Measurements from ENCODE around the gene URM1. TPM values are rescaled to one million over a fixed set of nuclear protein-coding genes. Genes with fewer than 3 reads are reported as not detected.
"Not testable (repeated sequence)": the region's sequence is repeated elsewhere in the genome, so short reads cannot be mapped to it uniquely, and the experiment has no call there.

URM1 gene
- polyA plus RNA-seq (ENCODE audit: insufficient read length in 10 of 10) = 10 to 100 TPM; 47.6 to 72.9 (median 63.7) TPM
- long read RNA-seq, donor 1, transcript URM1-203 (5 exons, 2,650 nt) = major isoform, 16 of 18 reads
- long read RNA-seq, donor 1, partial matches to known transcripts = 0 of 18 reads
- long read RNA-seq, donor 1, other reads (novel, unspliced or antisense) = 0 of 18 reads
- long read RNA-seq, donor 2, transcript URM1-205 (5 exons, 723 nt) = minor isoform, 6 of 60 reads
- long read RNA-seq, donor 2, transcript URM1-203 (5 exons, 2,650 nt) = major isoform, 23 of 60 reads
- long read RNA-seq, donor 2, partial matches to known transcripts = 31 of 60 reads
- long read RNA-seq, donor 2, other reads (novel, unspliced or antisense) = 0 of 60 reads
- long read RNA-seq, donor 3 = 0 reads
- long read RNA-seq, donor 4, transcript URM1-203 (5 exons, 2,650 nt) = major isoform, 11 of 57 reads
- long read RNA-seq, donor 4, partial matches to known transcripts = 42 of 57 reads
- long read RNA-seq, donor 4, other reads (novel, unspliced or antisense) = 0 of 57 reads
- long read RNA-seq, donor 5, transcript URM1-203 (5 exons, 2,650 nt) = major isoform, 33 of 36 reads
- long read RNA-seq, donor 5, partial matches to known transcripts = 0 of 36 reads
- long read RNA-seq, donor 5, other reads (novel, unspliced or antisense) = 0 of 36 reads
- long read RNA-seq, donor 6, transcript URM1-205 (5 exons, 723 nt) = minor isoform, 5 of 28 reads
- long read RNA-seq, donor 6, transcript URM1-203 (5 exons, 2,650 nt) = major isoform, 22 of 28 reads
- long read RNA-seq, donor 6, partial matches to known transcripts = 0 of 28 reads
- long read RNA-seq, donor 6, other reads (novel, unspliced or antisense) = 0 of 28 reads
- long read RNA-seq, donor 7, transcript URM1-203 (5 exons, 2,650 nt) = major isoform, 14 of 58 reads
- long read RNA-seq, donor 7, partial matches to known transcripts = 42 of 58 reads
- long read RNA-seq, donor 7, other reads (novel, unspliced or antisense) = 0 of 58 reads
- long read RNA-seq, donor 8, transcript URM1-203 (5 exons, 2,650 nt) = major isoform, 19 of 22 reads
- long read RNA-seq, donor 8, partial matches to known transcripts = 0 of 22 reads
- long read RNA-seq, donor 8, other reads (novel, unspliced or antisense) = 0 of 22 reads
- long read RNA-seq, donor 9, partial matches to known transcripts = 0 of 2 reads
- long read RNA-seq, donor 9, other reads (novel, unspliced or antisense) = 0 of 2 reads

DNA sequence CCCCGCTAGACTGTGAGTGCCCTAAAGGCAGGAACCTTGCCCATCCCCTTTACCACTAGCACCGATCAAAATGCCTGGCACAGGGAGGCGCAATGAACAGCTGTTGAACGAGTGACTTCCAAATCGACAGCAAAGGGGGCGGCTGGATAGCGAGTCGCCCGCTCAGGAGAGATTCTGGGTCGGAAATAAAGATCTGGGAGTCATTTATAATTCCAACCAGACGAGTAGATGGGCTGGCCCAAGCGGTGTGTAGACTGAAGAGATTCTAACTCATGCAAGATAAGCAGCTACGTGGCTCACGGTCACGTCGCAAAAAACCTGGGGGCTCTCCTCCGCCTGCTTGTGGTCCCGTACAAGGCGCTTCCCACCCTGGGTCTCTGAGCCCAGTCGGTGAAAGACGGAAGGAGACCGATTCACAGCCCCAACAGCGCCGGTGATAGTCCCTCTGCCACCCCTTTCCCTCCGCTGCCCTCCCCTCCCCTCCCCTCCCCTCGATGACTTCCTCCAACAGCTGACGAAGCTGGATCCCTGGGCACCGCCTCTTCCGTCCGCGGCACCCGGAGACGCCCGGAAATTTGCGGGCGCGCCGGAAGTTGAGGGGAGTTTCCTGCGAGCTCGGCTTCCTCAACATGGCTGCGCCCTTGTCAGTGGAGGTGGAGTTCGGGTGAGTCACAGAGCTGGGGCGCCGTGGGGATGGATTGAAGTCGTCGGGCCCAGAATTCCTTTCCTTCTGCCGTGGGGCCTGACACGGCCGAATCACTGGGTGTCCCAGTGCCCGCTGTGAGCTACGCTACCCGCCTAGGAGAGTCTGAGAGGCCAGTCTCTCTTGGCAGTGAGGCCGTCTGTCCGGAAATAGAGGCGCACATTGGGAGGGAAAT, at the start of gene URM1:
Gene URM1 (plus strand): TSS at position 623 of the 878 bp plus-strand sequence. CDS start 7 bp downstream, at position 630.
- DNase-seq = peak; percentile 98 to 99 (median 99)

DNA sequence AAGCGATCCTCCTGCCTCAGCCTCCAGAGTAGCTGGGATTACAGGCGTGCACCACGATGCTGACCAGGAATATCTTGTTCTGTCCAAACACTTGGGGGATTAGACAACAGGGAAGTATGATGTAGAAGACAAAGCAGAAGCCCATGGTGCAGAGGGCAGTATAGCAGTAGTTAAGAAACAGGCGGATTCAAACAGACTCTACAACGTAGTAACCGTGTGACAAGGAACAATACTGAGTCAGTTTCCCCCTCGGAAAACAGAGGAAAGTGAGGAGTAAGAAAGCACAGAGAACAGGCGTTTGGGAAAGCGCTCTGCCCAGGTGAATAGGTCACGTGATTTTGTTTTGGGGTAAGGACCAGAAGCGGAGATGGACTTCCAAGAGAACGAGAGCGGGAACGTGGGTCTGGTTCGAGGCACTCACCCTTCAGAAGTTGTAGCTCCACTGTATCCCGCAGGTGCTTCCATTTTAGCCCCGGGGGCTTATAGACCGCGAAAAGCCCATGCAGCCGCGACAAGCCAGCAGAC, 49.2 kb upstream of the URM1 start:
- no peak for DNase-seq

GRCh38 chr9:128322404-128323211, 48.6 kb upstream of the URM1 start, which contains the start of the genes COQ4 and TRUB2:
TSS of gene COQ4 (plus strand) at chr9:128322839. CDS start at chr9:128322859, 20 bp downstream.
TSS of gene TRUB2 (minus strand) at chr9:128322447. CDS start at chr9:128322408, 39 bp downstream.
- DNase-seq = peak; percentile 96 to 99 (median 96)

GRCh38 chr9:128323212-128323730, 47.9 kb upstream of the URM1 start:
- no peak for DNase-seq

DNA sequence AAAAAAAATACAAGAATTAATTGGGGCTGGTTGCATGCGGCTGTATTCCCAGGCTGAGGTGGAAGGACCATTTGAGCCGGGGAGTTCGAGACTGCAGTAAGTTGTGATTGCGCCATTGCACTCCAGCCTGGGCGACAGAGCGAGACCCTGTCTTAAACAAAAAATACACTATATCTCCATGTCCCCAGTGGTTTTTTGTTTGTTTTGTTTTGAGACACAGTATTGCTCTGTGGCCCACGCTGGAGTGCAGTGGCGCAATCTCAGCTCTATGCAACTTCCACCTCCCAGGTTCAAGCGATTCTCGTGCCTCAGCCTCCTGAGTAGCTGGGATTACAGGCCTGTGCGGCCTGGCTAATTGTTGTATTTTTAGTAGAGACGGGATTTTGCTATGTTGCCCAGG, 47.4 kb upstream of the URM1 start:
- DNase-seq = no peak

DNA sequence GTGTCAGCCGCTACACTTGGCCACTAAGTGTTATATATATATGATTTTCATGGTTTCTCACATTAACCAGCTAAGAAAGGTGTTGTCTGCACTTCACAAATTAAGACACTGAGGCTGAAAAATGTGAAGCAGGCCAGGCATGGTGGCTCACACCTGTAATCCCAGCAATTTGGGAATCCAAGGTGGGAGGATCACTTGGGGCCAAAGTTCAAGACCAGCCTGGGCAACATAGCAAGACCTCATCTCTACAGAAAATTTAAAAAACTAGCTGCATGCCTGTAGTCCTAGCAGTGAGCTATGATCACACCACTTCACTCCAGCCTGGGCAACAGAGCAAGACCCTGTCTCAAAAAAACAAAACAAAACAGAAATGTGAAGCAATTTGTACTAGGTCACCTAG, 46.8 kb upstream of the URM1 start:
- no peak for DNase-seq

DNA sequence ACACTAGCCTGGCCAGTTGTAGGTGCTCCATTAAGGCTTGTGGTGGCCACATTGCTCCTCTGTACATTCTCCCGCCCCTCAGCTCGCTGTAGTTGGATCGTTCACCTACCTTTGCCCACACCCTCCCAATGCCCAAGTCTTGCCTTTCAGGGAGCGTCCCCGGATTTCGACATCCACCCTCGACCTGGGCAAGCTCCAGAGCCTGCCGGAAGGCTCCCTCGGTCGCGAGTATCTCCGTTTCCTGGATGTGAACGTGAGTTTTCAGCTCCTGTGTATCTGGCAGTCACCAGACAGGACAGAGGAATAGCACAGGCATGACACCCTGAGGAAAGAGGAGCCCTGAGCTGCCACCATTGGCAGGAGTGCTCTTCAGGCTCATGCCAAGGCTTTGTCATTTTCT, 45.5 kb upstream of the URM1 start:
- no peak for DNase-seq

DNA sequence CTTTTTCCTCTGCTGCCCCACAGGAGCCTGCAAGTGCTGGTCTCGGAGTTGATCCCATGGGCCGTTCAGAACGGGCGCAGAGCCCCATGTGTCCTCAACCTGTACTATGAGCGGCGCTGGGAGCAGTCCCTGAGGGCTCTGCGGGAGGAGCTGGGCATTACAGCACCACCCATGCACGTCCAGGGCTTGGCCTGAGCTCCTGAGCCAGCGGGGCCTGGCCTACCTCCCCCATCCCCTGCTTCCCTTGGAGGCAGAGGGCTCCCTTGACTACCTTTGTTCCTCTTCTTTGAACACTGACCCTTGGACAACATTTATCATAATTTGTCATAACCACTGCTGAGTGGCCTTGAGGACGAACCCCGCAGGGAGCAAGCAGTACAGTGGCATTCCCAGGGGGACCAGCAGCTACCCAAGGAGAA, 37.7 kb upstream of the URM1 start:
- DNase-seq = no peak

GRCh38 chr9:128335161-128335560, 36.0 kb upstream of the URM1 start:
- DNase-seq = peak in 2 of 3 donors; percentile 15 to 33

DNA sequence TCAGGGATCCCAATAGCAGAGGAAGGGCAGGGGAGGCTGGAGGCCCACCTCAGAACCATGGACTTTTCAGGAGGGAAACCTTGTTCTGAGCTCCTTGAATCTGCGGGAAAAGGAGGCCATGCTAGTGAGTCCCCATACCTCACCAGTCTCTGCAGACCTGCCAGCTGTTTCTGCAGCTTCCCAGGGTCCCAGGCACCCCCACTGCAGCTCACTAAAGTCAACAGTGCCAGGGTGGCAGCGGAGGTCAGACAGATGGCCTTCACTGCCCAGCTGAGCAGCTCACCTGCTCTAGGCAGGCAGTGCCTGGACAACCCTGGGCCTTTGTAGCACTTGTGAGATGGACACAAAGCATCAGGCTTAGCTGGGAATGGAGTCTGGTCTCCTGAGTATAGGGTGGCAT, 35.3 kb upstream of the URM1 start:
- no peak for DNase-seq

- DNase-seq = no peak
Observed at GRCh38 chr9:128337936-128338335, 33.2 kb upstream of the URM1 start.

DNA sequence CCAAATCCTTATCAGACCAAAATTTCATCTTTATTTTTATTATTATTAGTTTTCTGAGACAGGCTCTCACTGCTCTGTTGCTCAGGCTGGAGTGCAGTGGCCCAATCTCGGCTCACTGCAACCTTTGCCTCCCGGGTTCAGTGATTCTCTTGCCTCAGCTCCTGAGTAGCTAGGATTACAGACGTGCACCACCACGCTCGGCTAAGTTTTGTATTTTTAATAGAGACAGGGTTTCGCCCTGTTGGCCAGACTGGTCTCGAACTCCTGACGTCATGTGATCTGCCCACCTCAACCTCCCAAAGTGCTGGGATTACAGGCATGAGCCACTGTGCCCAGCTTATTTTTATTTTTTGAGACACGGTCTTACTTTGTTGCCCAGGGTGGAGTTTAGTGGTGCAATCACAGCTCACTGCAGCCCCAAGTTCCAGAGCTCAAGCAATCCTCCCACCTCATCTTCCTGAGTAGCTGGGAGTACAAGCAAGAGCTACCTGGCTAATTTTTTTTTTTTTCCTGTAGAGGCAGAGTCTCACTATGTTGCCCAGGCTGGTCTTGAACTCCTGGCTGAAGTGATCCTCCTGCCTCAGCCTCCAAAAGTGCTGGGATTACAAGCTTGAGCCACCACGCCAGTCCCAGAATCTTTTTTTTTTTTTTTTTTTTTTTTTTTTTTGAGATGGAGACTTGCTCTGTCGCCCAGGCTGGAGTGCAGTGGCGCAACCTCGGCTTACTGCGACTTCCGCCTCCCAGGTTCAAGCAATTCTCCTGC, 32.1 kb upstream of the URM1 start:
- not testable (repeated sequence) for DNase-seq

DNA sequence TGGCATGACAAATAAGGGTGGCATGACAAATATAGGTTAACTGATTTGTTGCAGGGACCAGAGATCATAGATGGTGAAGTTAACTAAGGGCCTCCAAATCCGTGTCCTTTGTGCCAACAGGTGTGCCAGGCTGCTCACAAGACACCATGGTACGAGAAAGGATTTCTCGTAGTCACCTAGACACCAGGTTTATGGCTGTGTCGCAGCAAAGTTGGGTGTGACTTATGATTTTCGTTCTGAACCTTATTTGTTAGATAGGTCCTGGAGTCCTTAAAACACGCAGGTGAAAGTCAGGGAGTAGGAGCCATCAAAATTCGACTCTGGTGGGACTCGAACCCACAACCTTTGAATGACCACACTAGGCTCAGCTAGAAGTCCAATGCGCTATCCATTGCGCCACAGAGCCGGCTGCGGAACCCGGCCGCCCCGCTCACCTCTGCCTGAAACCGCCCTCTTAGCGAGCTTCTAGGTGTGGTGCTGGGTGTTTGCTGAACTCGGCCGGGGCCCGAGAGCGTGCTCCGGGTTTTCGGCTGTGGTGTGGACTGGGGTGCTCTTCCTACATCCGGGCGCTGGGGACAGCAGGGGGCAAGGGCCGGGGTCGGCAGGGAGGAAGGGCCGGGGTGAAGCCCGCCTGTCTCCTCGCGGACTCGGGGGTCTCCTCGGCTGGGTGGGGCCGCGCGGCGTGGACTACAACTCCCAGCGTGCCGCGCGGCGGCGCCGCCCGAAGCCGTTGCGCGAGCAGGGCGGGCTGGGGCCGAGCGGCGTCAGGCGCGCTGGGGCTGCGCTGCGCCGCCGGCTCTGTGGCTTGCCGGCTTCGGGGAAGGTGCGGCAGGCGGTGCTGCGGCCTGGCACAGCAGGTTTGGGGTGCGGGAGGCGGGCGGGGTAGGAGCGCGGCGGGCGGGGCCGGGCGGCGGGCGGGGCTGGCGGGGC, 31.1 kb upstream of the URM1 start, which contains the start of gene SLC27A4:
Gene SLC27A4 (plus strand): TSS at position 767 of the 930 bp plus-strand sequence. CDS start 2,606 bp downstream, outside the sequence.
- peak; percentile 62 to 90 (median 80) for DNase-seq

DNA sequence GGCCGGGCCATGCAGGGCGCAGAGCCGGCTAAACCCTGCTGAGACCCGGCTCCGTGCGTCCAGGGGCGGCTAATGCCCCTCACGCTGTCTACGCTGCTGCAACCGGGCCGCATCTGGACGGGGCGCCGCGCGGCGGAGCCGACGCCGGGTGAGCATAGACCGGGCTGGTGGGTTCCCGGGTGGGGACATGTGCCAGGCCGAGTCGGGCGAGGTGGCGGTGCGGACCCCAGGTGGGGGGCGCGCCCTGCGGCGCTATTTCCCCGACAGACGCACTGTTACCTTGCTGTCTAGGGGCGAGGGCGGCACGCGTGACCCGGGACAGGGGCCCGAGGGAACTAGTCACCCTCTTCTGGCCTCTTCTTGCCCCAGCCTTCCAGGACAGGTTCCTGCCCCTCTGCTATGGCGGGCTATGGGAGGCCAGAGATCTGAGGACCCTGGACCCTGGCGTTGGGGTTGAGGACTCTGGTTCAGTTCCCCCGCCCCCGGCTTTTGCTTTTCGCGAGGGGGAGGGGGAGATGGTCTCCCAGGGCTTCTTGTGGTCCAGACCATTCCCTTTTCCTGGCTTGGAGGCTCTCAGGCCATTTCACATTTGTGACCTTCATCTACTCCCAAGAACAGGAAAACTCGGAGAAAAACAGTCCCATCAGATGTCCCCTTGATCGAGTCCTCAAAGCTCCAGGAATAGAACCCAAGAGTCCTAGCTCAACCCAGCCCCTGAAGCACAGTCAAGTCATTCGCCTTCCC, 30.3 kb upstream of the URM1 start:
- DNase-seq = no peak

- peak; percentile 38 to 68 (median 49) for DNase-seq
Observed at GRCh38 chr9:128341435-128341849, 29.7 kb upstream of the URM1 start.

- DNase-seq = no peak
Observed at GRCh38 chr9:128342971-128343680, 28.0 kb upstream of the URM1 start.

Data from muscle of back (tissue), 13 donors.